Endometrial microvascular endothelial cells (primary cell): ENCODE data around the gene SYPL1. TPM values are rescaled to one million over a fixed set of nuclear protein-coding genes. Genes with fewer than 3 reads are reported as not detected.
"Not testable (repeated sequence)": the region's sequence is repeated elsewhere in the genome, so short reads cannot be mapped to it uniquely, and the experiment has no call there.

ENCODE experiments used
- in situ Hi-C: cut with HindIII; loops from 2 replicates; pipeline ENCODE4 v1.10.0; 2017; ENCODE audit warnings: low sequenced_read_pairs, low pct_unique_long_range_greater_than_20kb; ENCODE audit errors: inconsistent ontology term
- total RNA-seq: library from RNA; depleted of rRNA; stranded (reverse); fragments of >200 nt; gene quantifications from one replicate; pipeline ENCODE4 v1.2.3, GENCODE V29; 2015; ENCODE audit errors: inconsistent ontology term

The SYPL1 gene
- total RNA-seq: 92.0 TPM

- in situ Hi-C loops: no loop called here
Observed at GRCh38 chr7:106112118-106112971, at the start of gene SYPL1. TSS of gene SYPL1 (minus strand) at chr7:106112312. CDS start at chr7:106112208, 104 bp downstream.

DNA sequence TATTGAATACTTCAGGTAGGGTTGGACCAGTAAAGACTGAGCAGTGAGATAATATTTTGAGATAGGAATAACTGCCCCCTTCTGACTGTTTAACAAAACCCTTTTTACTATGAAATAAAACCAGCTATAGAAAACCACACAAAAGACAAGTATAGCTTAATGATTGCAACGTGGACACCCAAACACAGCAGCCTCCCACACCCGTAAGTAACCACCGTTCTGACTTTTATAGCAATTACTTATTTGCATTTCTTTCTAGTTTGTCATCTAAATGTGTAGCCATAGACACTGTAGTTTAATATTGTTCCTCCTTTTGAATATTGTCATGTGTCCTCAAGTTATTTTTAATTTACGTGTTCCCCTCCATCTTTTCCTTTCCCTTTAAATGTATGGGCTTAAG, 42.9 kb upstream of the SYPL1 start:
- in situ Hi-C loops: loop anchor here (25.0 kb wide), 1 partner anchor 93 kb away; no protein-coding TSS in a partner anchor

DNA sequence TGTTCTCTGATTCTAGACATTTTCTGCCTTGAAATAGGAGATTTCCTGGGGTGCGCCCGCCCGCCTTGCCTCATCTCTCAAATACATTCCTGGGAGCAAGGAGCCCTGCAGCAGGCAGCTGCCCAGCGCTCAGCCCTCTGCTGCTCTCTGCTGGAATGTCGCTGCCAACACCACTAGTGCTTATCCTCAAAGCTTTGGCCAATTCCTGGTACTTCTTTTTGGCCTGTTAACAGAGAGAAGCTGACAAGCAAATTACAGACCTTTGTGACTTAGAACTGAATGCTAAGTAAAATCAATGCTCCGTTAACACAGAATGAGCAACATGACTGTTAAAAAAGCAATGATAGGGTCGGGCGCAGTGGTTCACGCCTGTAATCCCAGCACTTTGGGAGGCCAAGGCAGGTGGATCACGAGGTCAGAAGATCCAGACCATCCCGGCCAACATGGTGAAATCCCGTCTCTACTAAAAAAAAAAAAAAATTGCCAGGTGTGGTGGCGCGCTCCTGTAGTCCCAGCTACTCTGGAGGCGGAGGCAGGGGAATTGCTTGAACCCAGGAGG, 41.9 kb upstream of the SYPL1 start:
- in situ Hi-C loops: loop anchor here (25.0 kb wide), 1 partner anchor 92 kb away; no protein-coding TSS in a partner anchor

DNA sequence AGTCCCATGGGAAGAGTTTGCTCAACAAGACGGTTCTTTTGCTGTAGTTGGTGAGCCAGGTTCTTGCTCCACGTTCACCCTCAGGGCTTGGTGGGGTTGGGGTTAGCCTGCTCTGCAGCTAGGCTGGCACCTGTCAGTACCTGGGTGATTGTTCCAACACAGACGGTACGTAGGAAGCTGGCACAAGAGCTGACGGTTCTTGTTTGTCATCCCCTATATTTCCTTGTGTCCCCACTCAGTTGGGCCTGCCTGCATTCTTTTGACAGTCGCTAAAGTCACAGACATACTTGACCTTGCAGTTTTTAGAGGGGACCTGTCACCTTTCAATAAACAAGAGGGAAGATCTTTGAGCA, 40.2 kb upstream of the SYPL1 start:
- in situ Hi-C loops: loop anchor here (25.0 kb wide), 1 partner anchor 90 kb away; no protein-coding TSS in a partner anchor

DNA sequence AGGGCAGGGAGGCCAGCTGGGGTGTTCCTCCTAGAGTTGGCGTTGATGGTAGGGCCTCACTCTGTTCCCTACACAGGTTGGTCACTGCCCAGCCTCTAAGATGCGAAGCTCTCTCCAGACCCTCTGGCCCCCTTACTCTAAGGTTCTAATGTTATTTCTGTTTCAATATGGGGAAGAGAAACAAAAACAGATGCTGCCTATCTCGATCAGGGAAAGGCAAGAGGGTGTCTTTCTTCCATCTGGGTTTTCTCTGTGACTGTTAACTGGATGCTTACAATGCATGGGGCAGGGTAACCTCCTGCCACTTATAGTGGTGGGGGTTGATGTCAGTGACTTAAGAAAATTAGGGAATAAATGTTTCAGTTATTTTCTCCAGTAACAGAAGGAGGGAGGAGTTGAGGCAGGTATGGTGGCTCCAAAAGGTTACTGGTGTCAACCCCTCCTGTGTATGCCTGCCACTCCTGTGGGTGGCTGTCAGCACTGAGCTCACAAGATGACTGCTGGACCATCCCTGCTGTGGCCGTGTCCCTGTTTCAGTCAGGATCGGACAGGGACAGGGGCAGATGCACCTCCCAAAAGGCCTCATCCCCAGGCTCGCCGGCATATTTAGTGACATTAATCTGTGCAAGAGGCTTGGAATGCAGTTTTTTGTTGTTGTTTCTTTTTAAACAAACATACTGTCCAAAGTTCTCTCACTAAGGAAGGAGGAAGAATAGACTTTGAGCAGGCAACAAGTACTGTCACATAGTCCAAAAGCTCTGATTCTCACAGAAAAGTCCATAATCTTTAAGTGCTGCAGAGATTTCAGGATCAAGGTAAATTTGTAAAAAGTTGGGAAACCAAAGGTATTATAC, 39.6 kb upstream of the SYPL1 start:
- in situ Hi-C loops: loop anchor here (25.0 kb wide), 1 partner anchor 89 kb away; no protein-coding TSS in a partner anchor

DNA sequence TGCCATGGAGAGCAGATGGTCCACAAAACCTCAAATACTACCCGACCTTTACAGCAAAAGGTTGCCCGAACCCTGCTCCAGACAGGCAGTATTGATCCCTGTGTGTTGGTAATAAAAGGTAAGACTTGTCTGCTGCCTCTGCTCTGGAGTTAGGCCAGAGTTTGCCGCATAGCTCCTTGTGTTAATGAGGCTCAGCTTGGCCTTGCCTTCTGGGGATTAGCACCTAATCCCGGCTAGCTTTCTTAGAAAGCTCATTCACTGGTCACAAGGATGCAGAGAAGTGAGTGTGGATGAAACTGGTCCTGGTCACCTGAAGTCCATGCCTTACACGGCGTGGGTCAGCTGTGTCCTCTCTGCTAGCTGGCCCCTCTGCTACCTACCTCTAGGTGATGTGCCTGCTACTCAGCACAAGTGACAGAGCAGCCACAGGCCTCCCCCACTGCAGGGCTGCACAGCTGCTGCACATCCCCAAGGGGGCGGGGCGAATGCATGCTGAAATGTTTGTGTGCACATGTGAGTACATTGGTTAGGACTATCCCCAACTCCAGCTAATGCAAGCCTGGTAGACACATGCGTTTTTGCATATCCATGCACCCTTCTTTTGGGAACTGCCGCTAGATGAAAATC, 31.7 kb upstream of the SYPL1 start:
- in situ Hi-C loops: no loop called here

DNA sequence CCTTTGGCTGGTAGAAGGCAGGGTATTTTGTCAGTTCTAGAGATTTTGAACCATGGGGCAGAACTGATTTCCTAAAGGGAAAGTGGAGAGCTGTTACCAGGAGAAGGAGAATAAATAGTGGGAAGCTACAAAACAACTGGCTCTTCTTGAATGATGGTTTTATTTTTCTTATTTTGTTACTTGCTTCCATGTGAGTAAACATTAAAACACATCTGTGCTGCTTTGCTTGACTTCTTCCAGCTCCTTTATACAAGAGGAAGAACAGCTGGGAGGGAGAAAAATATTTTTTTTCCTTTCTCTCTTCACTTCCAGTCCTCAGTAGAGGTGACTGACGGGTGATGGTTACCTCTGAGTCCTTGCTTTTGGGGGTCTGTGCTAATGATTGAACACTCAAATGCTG, 30.0 kb upstream of the SYPL1 start:
- in situ Hi-C loops: no loop called here

DNA sequence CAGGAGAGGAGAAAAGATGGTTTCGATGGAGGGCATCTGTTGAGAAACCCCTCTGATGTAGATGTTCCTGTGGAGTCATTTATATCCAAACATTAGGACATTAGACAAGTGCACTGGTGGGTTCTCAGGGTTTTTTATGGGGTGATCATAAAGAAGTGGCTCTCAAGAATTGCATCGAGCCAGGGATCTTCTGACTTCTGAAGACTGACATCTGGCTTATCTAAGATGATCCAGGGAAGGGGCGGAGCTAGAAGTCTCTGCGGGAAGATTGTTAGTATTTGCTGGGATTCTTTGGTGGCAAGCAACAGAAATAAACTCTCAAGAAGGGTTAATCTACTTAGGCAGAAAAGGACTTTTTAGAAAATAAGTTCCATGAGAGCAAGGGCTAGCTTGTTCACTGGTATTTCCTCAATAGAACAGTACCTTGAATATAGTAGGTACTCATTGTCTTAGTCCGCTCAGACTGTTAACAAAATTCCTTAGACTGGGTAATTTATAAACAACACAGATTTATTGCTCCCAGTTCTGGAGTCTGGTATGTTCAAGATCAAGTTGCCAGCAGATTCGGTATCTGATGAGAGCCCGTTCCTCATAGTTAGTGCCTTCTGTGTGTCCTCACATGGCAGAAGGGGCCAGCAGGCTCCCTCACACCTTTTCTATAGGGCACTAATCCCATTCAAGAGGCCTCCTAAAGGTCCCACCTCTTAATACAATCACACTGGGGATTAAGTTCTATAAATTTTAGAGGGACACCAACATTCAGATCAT, 28.5 kb upstream of the SYPL1 start:
- in situ Hi-C loops: no loop called here

DNA sequence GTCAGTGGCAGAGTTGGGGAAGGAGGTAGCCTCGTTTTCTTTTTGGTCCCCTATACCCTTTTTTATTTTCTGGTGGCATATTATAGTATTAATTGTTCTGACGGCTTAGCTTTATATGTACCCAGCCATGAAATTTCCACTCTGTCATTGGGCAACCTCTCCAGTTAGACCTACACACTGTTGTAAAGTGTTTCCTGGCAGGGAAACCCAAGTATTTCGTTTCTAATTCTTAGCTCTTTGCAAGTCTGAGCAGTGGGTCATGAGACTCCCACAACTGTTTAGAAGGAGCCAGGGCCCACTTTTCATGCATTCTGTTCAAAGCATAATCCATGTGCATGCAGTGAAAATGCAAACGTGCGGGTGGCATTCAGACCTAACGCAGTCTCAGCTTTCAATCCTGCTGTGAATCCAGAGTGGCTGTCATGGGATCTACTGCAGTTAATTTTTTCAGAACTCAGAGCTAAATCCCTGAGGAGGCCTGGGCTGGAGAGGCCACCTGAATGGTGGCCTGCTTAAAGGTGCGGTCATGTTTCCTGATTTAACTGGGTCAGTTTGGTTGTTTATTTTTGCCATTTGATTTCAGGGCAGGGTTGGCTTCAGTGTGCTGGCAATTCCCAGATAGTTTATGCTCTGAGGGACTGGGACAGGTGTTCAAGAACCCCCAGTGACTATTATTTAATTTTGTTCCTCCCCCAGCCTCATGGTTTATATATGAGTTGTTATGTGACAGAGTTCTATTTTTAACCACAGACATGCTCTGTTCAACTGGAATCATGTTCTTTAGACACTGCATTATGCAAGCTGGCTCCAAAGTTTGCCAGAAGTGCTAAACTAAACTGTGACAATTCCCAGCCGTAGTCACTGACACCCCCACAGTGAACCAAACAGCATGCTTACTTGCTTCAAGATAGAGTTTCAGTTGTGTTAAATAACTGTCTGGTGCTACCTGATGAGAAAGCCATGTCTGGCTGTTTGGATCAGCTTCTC, 27.4 kb upstream of the SYPL1 start:
- in situ Hi-C loops: no loop called here

DNA sequence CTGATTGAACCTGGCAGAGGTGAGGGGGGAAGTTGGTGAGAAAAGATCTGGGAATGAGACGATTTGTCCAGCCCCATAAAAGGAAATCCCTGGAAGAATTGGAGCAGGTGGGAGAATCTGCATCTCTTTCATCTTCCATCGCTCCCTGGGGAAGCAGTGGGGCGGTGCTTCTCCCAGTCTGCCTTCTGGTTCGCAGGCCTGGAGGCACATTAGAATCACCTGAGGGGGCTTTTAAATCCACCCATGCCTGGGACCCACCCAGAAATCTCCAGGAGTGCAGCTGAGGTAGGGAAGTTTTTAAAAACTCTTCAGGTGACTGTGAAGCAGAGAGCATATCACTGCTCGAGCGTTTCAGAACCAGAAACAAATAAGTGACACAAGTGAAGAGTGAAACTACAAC, 26.7 kb upstream of the SYPL1 start:
- in situ Hi-C loops: no loop called here

DNA sequence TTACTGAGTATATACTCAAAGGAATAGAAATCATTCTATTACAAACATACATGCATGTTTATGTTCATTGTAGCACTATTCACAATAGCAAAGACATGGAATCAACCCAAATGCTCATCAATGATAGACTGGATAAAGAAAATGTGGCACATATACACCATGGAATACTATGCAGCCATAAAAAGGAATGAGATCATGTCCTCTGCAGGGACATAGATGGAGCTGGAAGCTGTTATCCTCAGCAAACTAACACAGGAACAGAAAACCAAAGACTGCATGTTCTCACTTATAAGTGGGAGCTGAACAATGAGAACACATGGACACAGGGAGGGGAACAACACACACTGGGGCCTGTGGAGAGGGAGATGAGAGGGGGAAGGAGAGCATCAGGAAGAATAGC, 26.1 kb upstream of the SYPL1 start:
- in situ Hi-C loops: not testable (repeated sequence)

GRCh38 chr7:106134241-106134640, 22.1 kb upstream of the SYPL1 start:
- in situ Hi-C loops: no loop called here

- in situ Hi-C loops: no loop called here
Observed at GRCh38 chr7:106129291-106129690, 17.2 kb upstream of the SYPL1 start.

- in situ Hi-C loops: no loop called here
Observed at GRCh38 chr7:106128836-106129235, 16.7 kb upstream of the SYPL1 start.

GRCh38 chr7:106127984-106128780, 16.1 kb upstream of the SYPL1 start:
- in situ Hi-C loops: no loop called here

DNA sequence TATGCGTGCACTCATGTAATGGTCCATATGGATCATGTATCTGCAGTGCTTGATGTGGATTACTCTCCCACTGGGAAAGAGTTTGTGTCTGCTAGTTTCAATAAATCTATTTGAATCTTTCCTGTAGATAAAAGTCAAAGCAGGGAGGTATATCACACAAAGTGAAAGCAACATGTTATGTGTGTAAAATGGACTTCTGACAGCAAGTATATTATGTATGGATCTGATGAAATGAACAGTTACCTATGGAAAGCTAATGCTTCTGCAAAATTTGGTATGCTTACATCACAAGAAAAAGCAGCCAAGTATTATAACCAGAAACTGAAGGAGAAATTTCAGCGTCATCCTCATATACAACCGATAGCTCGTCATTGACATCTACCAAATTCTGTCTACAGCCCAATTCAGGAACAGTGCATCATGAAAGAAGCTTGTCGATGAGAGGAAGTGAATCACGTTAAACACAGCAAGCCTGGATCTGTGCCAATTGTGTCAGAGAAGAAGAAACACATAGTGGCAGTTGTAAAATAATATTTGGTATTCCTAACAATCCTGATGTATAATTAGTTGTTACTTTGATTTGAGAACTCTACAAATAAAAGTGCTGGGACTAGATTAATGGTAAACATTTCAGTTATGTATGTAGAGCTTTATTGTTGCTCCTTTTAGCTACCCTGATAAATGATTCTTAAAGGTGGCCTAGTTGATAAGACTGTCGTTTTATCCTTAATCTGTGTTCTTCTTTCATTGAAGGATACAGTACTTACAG, 14.2 kb upstream of the SYPL1 start:
- in situ Hi-C loops: no loop called here
